T1000 (cell line): ENCODE results near the gene ZNF584.
A peak's percentile ranks its signal among the peaks of the same experiment; 100 is the strongest.

Experiments
- DNase-seq: peaks from one replicate; lab custom pipeline; 2025; ENCODE audit warnings: mixed read lengths; lab: John Stamatoyannopoulos, UW

Gene ZNF584

GRCh38 chr19:58385891-58386575 lies 22.4 kb upstream of the ZNF584 start:
- DNase-seq, result no peak

GRCh38 chr19:58386576-58387337 lies 21.7 kb upstream of the ZNF584 start, which contains the start of gene RPS5:
Gene RPS5 (plus strand): TSS chr19:58387269. CDS start chr19:58388138, 869 bp downstream.
- peak; percentile 80 for DNase-seq

GRCh38 chr19:58387338-58388174 lies 20.9 kb upstream of the ZNF584 start:
- no peak for DNase-seq

GRCh38 chr19:58388175-58388526 lies 20.3 kb upstream of the ZNF584 start:
- no peak for DNase-seq

GRCh38 chr19:58392945-58393724 lies 15.3 kb upstream of the ZNF584 start:
- no peak for DNase-seq

GRCh38 chr19:58393725-58394033 lies 14.8 kb upstream of the ZNF584 start:
- no peak for DNase-seq

GRCh38 chr19:58394821-58395219 lies 13.6 kb upstream of the ZNF584 start:
- DNase-seq, result no peak

GRCh38 chr19:58395220-58395978 lies 13.1 kb upstream of the ZNF584 start, which contains the start of gene RNF225:
Gene RNF225 (plus strand): TSS chr19:58395656. CDS start chr19:58396090, 434 bp downstream.
- DNase-seq, result no peak

- no peak for DNase-seq
These were observed 12.3 kb upstream of the ZNF584 start for GRCh38 chr19:58395979-58396627.

- DNase-seq, result no peak
These were observed 11.5 kb upstream of the ZNF584 start for GRCh38 chr19:58396691-58397532.

- no peak for DNase-seq
These were observed 10.9 kb upstream of the ZNF584 start for GRCh38 chr19:58397533-58398037.

GRCh38 chr19:58398087-58398486 lies 10.4 kb upstream of the ZNF584 start:
- no peak for DNase-seq

- DNase-seq, result no peak
These were observed 9.9 kb upstream of the ZNF584 start for GRCh38 chr19:58398545-58398944.

- DNase-seq, result no peak
These were observed 8.5 kb upstream of the ZNF584 start for GRCh38 chr19:58399903-58400302.

- DNase-seq, result peak; percentile 12
These were observed 8.0 kb upstream of the ZNF584 start for GRCh38 chr19:58400316-58400915.

- peak; percentile 96 for DNase-seq
These were observed 7.3 kb upstream of the ZNF584 start for GRCh38 chr19:58400916-58401839.

- DNase-seq, result no peak
These were observed 6.5 kb upstream of the ZNF584 start for GRCh38 chr19:58401840-58402421.
